ENCODE data around the gene MMAA.

DNA sequence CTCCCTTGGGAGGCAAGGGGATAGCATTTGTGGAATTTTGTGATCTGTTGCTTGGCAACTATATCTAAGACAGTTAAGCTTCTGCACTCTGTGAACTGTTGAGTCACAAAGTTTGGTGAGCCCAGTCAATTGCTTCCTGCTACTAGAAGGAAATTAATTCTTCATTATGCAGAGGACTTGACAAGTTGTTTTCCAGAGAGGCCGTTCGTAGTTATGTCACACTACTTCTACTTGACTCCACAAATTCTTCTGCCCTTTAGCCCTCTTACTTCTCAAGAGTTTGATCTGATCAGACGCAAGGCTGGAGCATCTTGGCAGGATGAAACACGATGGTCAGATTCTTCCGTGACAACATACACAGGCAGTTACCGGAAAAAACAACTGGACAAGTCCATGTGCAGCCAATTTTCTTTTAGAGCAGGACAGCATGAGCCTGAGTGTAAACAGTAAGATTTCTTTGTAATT, 60.8 kb downstream of the MMAA start, which contains the start of gene C4orf51:
- TF ChIP-seq, protein P1, sequence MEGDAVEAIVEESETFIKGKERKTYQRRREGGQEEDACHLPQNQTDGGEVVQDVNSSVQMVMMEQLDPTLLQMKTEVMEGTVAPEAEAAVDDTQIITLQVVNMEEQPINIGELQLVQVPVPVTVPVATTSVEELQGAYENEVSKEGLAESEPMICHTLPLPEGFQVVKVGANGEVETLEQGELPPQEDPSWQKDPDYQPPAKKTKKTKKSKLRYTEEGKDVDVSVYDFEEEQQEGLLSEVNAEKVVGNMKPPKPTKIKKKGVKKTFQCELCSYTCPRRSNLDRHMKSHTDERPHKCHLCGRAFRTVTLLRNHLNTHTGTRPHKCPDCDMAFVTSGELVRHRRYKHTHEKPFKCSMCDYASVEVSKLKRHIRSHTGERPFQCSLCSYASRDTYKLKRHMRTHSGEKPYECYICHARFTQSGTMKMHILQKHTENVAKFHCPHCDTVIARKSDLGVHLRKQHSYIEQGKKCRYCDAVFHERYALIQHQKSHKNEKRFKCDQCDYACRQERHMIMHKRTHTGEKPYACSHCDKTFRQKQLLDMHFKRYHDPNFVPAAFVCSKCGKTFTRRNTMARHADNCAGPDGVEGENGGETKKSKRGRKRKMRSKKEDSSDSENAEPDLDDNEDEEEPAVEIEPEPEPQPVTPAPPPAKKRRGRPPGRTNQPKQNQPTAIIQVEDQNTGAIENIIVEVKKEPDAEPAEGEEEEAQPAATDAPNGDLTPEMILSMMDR (IDR thresholded peaks at IDR 0.05; ENCODE audit: low read depth, low read length, missing input control): no peak
- TF ChIP-seq RAD21 (IDR thresholded peaks at IDR 0.05) (no peak), RXRA (IDR thresholded peaks at IDR 0.05) (no peak), GABPA (IDR thresholded peaks at IDR 0.05 in 1 of 2, conservative IDR thresholded peaks at IDR 0.05 in 1 of 2) (no peak)
- TF ChIP-seq, protein P2, sequence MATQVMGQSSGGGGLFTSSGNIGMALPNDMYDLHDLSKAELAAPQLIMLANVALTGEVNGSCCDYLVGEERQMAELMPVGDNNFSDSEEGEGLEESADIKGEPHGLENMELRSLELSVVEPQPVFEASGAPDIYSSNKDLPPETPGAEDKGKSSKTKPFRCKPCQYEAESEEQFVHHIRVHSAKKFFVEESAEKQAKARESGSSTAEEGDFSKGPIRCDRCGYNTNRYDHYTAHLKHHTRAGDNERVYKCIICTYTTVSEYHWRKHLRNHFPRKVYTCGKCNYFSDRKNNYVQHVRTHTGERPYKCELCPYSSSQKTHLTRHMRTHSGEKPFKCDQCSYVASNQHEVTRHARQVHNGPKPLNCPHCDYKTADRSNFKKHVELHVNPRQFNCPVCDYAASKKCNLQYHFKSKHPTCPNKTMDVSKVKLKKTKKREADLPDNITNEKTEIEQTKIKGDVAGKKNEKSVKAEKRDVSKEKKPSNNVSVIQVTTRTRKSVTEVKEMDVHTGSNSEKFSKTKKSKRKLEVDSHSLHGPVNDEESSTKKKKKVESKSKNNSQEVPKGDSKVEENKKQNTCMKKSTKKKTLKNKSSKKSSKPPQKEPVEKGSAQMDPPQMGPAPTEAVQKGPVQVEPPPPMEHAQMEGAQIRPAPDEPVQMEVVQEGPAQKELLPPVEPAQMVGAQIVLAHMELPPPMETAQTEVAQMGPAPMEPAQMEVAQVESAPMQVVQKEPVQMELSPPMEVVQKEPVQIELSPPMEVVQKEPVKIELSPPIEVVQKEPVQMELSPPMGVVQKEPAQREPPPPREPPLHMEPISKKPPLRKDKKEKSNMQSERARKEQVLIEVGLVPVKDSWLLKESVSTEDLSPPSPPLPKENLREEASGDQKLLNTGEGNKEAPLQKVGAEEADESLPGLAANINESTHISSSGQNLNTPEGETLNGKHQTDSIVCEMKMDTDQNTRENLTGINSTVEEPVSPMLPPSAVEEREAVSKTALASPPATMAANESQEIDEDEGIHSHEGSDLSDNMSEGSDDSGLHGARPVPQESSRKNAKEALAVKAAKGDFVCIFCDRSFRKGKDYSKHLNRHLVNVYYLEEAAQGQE (IDR thresholded peaks at IDR 0.05): no peak

All from liver (tissue), 3 donors.